Measurements from ENCODE around the gene ASPSCR1.

GRCh38 chr17:81996757-81997441 is 19.5 kb downstream of the ASPSCR1 start:
- TF ChIP-seq CTCF (IDR thresholded peaks at IDR 0.05), result no peak
- no peak for TF ChIP-seq POLR2A (IDR thresholded peaks at IDR 0.05)

Measured in esophagus squamous epithelium (tissue), 4 donors.